ENCODE results near the gene SLC5A3.

The SLC5A3 gene

GRCh38 chr21:34071683-34072082, 1.7 kb upstream of the SLC5A3 start:
- DNase-seq (ENCODE audit: low spot score), result no peak

- DNase-seq (ENCODE audit: low spot score), result peak; percentile 23
Observed at GRCh38 chr21:34072145-34073031, 990 bp upstream of the SLC5A3 start.

GRCh38 chr21:34073749-34074282, 438 bp downstream of the SLC5A3 start:
- DNase-seq (ENCODE audit: low spot score), result no peak

GRCh38 chr21:34074283-34075090, 1.1 kb downstream of the SLC5A3 start:
- DNase-seq (ENCODE audit: low spot score), result peak; percentile 16

GRCh38 chr21:34075091-34075425, 1.7 kb downstream of the SLC5A3 start:
- DNase-seq (ENCODE audit: low spot score), result no peak

GRCh38 chr21:34075760-34076660, 2.6 kb downstream of the SLC5A3 start:
- DNase-seq (ENCODE audit: low spot score), result no peak

GRCh38 chr21:34076835-34077234, 3.5 kb downstream of the SLC5A3 start:
- no peak for DNase-seq (ENCODE audit: low spot score)

GRCh38 chr21:34077888-34078287, 4.5 kb downstream of the SLC5A3 start:
- no peak for DNase-seq (ENCODE audit: low spot score)

- no peak for DNase-seq (ENCODE audit: low spot score)
Observed at GRCh38 chr21:34078915-34079314, 5.5 kb downstream of the SLC5A3 start.

GRCh38 chr21:34080710-34081109, 7.3 kb downstream of the SLC5A3 start:
- no peak for DNase-seq (ENCODE audit: low spot score)

- DNase-seq (ENCODE audit: low spot score), result no peak
Observed at GRCh38 chr21:34082769-34083168, 9.4 kb downstream of the SLC5A3 start.

GRCh38 chr21:34083357-34083756, 10.0 kb downstream of the SLC5A3 start:
- no peak for DNase-seq (ENCODE audit: low spot score)

GRCh38 chr21:34085129-34085528, 11.8 kb downstream of the SLC5A3 start:
- no peak for DNase-seq (ENCODE audit: low spot score)

GRCh38 chr21:34086887-34087306, 13.5 kb downstream of the SLC5A3 start:
- DNase-seq (ENCODE audit: low spot score), result no peak

- DNase-seq (ENCODE audit: low spot score), result no peak
Observed at GRCh38 chr21:34088752-34089151, 15.4 kb downstream of the SLC5A3 start.

GRCh38 chr21:34091032-34091431, 17.7 kb downstream of the SLC5A3 start:
- no peak for DNase-seq (ENCODE audit: low spot score)

GRCh38 chr21:34091607-34092006, 18.2 kb downstream of the SLC5A3 start:
- peak; percentile 29 for DNase-seq (ENCODE audit: low spot score)

- DNase-seq (ENCODE audit: low spot score), result no peak
Observed at GRCh38 chr21:34092262-34092921, 19.0 kb downstream of the SLC5A3 start.

GRCh38 chr21:34093083-34093482, 19.7 kb downstream of the SLC5A3 start:
- no peak for DNase-seq (ENCODE audit: low spot score)

- no peak for DNase-seq (ENCODE audit: low spot score)
Observed at GRCh38 chr21:34094949-34095348, 21.6 kb downstream of the SLC5A3 start.

GRCh38 chr21:34097442-34097841, 24.1 kb downstream of the SLC5A3 start:
- DNase-seq (ENCODE audit: low spot score), result no peak

Data from cerebellar cortex (tissue), 1 donor.